C4-2B (cell line): ENCODE data around the gene LAMTOR5.

ENCODE experiments used
- H3K27ac ChIP-seq: fragments of 450-650 bp; 2 replicates; pipeline ENCODE4 v1.5.1; 2017
- ZFX ChIP-seq: fragments of 450-650 bp; IDR thresholded peaks from 2 replicates; pipeline ENCODE4 v1.6.1; 2017
- TF ChIP-seq, protein P1 (sequence below): fragments of 450-650 bp; conservative IDR thresholded peaks from 2 replicates; pipeline ENCODE4 v1.5.1; 2017; ENCODE audit warnings: mild to moderate bottlenecking

Gene LAMTOR5

DNA sequence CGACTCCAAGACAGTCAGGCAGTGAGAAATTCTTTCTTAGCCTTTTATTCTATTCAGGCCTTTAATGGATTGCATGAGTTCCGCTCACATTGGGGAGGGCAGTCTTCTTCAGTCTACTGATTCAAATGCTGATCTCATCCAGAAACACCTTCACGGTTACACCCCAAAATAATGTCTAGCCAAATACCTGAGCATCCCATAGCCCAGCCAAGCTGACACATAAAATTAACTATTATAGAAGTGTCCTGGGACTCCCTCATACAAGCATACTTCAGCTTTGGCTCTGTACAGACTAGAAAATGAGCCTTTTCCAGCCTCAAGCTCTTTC, 13.0 kb downstream of the LAMTOR5 start:
- no peak for TF ChIP-seq ZFX
- TF ChIP-seq, protein P1, sequence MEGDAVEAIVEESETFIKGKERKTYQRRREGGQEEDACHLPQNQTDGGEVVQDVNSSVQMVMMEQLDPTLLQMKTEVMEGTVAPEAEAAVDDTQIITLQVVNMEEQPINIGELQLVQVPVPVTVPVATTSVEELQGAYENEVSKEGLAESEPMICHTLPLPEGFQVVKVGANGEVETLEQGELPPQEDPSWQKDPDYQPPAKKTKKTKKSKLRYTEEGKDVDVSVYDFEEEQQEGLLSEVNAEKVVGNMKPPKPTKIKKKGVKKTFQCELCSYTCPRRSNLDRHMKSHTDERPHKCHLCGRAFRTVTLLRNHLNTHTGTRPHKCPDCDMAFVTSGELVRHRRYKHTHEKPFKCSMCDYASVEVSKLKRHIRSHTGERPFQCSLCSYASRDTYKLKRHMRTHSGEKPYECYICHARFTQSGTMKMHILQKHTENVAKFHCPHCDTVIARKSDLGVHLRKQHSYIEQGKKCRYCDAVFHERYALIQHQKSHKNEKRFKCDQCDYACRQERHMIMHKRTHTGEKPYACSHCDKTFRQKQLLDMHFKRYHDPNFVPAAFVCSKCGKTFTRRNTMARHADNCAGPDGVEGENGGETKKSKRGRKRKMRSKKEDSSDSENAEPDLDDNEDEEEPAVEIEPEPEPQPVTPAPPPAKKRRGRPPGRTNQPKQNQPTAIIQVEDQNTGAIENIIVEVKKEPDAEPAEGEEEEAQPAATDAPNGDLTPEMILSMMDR, result no peak
- no peak overlapping the region for H3K27ac ChIP-seq

DNA sequence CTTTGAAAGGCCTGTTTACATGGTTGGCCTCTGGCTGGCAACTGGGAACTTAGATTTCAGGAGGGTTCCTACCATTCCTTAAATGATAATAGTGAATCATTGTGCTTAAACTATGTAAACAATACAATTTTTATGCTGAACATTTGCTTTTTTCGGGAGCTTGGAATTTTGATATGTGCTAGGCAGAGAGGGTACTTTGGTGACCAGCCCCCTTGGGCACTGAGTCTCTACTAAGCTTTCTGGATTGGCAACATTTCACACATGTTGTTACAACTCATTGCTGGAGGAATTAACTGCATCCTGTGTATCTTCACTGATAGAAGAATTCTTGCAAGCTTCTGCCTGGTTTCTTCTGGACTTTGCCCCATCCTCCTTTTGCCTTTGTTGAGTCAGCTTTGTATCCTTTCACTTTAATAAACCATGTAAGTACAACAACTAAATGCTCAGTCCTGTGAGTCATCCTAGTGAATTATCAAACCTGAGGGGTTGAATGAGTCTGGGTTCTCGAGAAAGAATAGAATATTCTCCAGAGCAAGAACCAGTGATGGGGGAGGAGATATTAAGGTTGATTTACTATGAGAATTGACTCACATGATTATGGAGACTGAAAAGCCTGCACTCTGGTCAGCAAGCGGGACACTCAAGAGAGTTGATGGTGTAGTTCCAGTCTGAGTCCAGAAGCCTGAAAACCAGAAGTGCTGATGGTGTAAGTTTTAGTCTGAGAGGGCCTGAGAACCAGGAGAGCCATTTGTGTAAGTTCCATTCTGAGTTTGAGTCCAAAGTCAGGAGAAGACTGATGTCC, 13.6 kb downstream of the LAMTOR5 start:
- no peak overlapping the region for H3K27ac ChIP-seq
- TF ChIP-seq, protein P1, result no peak
- TF ChIP-seq ZFX, result no peak

- H3K27ac ChIP-seq, result no peak overlapping the region
- TF ChIP-seq ZFX, result no peak
- TF ChIP-seq, protein P1, result no peak
Measured at GRCh38 chr1:110393286-110393685, 14.2 kb downstream of the LAMTOR5 start.

DNA sequence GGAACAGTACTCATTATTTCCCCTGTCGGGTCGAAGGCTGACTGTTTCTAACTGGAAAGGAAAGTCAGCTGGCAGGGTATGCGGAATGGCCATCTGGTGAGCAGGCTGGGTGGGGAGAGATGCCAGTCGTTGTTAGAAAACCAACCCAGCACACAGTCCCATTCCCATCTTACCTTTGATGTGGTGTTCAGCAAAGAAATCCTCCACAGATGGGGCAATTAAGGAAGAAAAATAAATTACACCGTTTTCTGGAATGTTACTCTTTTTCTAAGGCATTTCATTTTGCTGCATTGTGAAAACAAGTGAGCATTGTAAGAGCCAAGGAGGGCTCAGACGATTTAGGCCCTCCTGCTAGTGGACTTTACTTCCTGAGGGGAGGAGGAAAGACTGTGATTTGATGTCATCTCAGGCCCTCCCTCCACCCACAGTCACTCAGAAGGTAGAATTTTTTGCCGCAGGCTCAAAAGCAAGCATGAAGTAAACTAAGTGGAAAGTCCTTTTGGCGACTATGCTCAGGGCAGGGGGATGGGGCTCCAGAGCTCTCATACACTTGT, 16.7 kb downstream of the LAMTOR5 start, which contains the start of gene SLC16A4:
Gene SLC16A4, minus strand, starts transcription at position 335 of the 554 bp plus-strand sequence. CDS start 1,703 bp downstream, outside the sequence.
- no peak for TF ChIP-seq ZFX
- TF ChIP-seq, protein P1, result no peak
- no peak within 1 kb of the TSS for H3K27ac ChIP-seq

DNA sequence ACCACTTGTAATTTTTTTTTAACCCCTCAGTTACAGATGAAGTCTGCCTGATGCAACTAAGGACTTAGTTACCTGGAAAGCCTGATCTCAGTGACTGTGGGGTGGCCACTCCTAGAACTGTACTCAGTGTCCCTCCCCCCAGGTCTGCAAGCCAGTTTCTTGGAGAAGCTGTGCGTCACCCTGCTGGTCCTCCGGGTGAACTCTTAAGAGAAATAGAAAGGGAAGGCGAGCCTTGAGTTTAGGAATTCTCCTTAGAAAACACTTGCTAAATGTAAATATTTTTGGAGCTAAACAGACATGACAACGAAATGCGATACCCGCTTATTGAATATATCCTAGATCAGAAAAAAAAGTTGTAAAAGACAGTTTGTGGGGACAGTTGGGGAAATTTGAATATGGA, 17.4 kb downstream of the LAMTOR5 start:
- no peak overlapping the region for H3K27ac ChIP-seq
- TF ChIP-seq, protein P1, result no peak
- TF ChIP-seq ZFX, result no peak

GRCh38 chr1:110387048-110387754, 20.3 kb downstream of the LAMTOR5 start:
- TF ChIP-seq ZFX, result no peak
- TF ChIP-seq, protein P1, result no peak
- no peak overlapping the region for H3K27ac ChIP-seq

GRCh38 chr1:110385369-110385768, 22.1 kb downstream of the LAMTOR5 start:
- TF ChIP-seq ZFX, result no peak
- TF ChIP-seq, protein P1, result no peak
- no peak overlapping the region for H3K27ac ChIP-seq
